Erythroblast (primary cell): ENCODE results near the gene EPGN.

Experiments used
- GATA1 ChIP-seq: IDR thresholded peaks from 2 replicates; pipeline ENCODE4 v1.6.1; 2011; ENCODE audit warnings: low read depth, mild to moderate bottlenecking, control low read depth, low read length, moderate library complexity
- POLR2A ChIP-seq: IDR thresholded peaks from 2 replicates; pipeline ENCODE4 v1.6.1; 2011; ENCODE audit warnings: mild to moderate bottlenecking, low read length

DNA sequence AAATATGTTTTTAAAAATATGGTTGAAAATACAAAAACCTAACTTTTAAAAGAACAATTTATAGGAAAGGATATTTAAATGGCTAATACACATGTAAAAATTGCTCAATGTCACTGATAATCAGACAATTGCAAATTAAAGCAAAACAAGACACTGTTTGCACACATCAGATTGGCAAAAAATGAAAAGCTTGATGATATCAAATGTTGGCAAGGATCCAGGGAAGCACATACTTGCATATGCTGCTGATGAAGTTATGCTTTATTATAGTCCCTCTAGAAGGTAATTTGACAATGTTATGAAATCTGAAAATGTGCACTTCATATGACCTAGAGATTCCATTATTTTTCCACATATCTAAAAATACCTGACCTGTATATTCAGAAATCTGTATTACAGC lies 45.7 kb upstream of the EPGN start:
- no peak for TF ChIP-seq POLR2A
- no peak for TF ChIP-seq GATA1
